Loucy (cell line): Measurements from ENCODE around the gene GTF2A2.
A peak's percentile ranks its signal among the peaks of the same experiment; 100 is the strongest.

Experiments
- H2AFZ ChIP-seq: fragments of 200-600 bp; sonication (generic); 2 replicates; pipeline ENCODE4 v1.6.0; 2016; ENCODE audit warnings: antibody characterized with exemption, mild to moderate bottlenecking, low read length, moderate library complexity
- H3F3A ChIP-seq: fragments of 200-600 bp; 2 replicates; pipeline ENCODE4 v1.6.0; 2016; ENCODE audit warnings: antibody characterized with exemption, low read depth, mild to moderate bottlenecking
- H3K27me3 ChIP-seq: fragments of 200-600 bp; sonication (generic); 2 replicates; pipeline ENCODE4 v1.6.1; 2014; ENCODE audit warnings: low read length, mild to moderate bottlenecking; ENCODE audit not compliant: insufficient read depth, poor library complexity, severe bottlenecking
- H3K36me3 ChIP-seq: fragments of 200-600 bp; sonication (generic); 2 replicates; pipeline ENCODE4 v1.6.1; 2016; ENCODE audit warnings: low read length; ENCODE audit not compliant: insufficient read depth
- H3K4me1 ChIP-seq: fragments of 200-600 bp; sonication (generic); 2 replicates; pipeline ENCODE4 v1.5.1; 2014; ENCODE audit warnings: low read length, mild to moderate bottlenecking; ENCODE audit not compliant: insufficient read depth, poor library complexity, severe bottlenecking
- H3K4me2 ChIP-seq: fragments of 200-600 bp; sonication (generic); 2 replicates; pipeline ENCODE4 v1.6.0; 2014; ENCODE audit warnings: antibody characterized with exemption, low read length, low read depth, mild to moderate bottlenecking; ENCODE audit not compliant: poor library complexity, severe bottlenecking
- H3K4me3 ChIP-seq: fragments of 200-600 bp; sonication (generic); 2 replicates; pipeline ENCODE4 v1.5.1; 2014; ENCODE audit warnings: low read length, mild to moderate bottlenecking, mixed read lengths; ENCODE audit not compliant: poor library complexity, severe bottlenecking
- H3K79me2 ChIP-seq: fragments of 200-600 bp; sonication (generic); 2 replicates; pipeline ENCODE4 v1.6.1; 2014; ENCODE audit warnings: low read length; ENCODE audit not compliant: insufficient read depth
- H3K9ac ChIP-seq: fragments of 200-600 bp; sonication (generic); 2 replicates; pipeline ENCODE4 v1.6.0; 2014; ENCODE audit warnings: mild to moderate bottlenecking, low read depth, low read length, moderate library complexity; ENCODE audit not compliant: poor library complexity, severe bottlenecking
- H3K9me2 ChIP-seq: fragments of 200-600 bp; sonication (generic); replicated peaks from 2 replicates; pipeline ENCODE4 v1.6.1; 2016; ENCODE audit warnings: low read depth, low read length, mixed read lengths
- H3K9me3 ChIP-seq: fragments of 200-600 bp; sonication (generic); 2 replicates; pipeline ENCODE4 v1.6.1; 2014; ENCODE audit warnings: mild to moderate bottlenecking, antibody characterized with exemption, low read length, low read depth; ENCODE audit not compliant: insufficient read depth
- H4K20me1 ChIP-seq: fragments of 200-600 bp; sonication (generic); 2 replicates; pipeline ENCODE4 v1.6.0; 2014; ENCODE audit warnings: antibody characterized with exemption, low read length, mild to moderate bottlenecking; ENCODE audit not compliant: insufficient read depth, poor library complexity, severe bottlenecking
- EZH2phosphoT487 ChIP-seq: fragments of 200-600 bp; IDR thresholded peaks from 2 replicates; pipeline ENCODE4 v1.6.1; 2018; ENCODE audit warnings: antibody characterized with exemption, mild to moderate bottlenecking, moderate library complexity, borderline replicate concordance
- TF ChIP-seq, protein P1 (sequence below): fragments of 200-600 bp; sonication (generic); conservative IDR thresholded peaks from 2 replicates; pipeline ENCODE4 v1.5.1; 2014; ENCODE audit warnings: mild to moderate bottlenecking, antibody characterized with exemption, low read length

Gene GTF2A2

DNA sequence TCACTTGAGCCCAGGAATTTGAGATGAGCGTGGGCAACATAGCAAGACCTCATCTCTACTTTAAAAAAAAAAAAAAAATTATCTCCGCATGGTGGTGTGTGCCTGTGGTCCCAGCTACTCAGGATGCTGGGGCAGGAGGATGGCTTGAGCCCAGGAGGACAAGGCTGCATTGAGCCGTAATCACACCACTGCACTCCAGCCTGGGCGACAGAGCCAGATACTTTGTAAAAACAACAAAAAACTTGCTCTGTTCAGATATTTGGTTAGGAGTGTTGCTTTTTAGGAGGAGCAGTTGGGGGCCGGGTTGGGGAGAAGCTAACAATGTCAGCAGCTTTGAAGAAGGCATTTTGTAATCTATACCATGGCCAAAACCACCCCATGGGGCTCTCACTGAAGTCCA is 41.7 kb downstream of the GTF2A2 start:
- Histone ChIP-seq H3K9me3 (no peaks in the 10 kb centered on the region), H2AFZ (peak overlapping the region; percentile 91), H3K79me2 (no peaks in the 10 kb centered on the region), H3K4me3 (no peak overlapping the region), H3K9ac (no peak overlapping the region), H3K4me2 (no peak overlapping the region), H3F3A (no peaks in the 10 kb centered on the region), H3K4me1 (no peaks in the 10 kb centered on the region), H3K36me3 (no peaks in the 10 kb centered on the region), H3K9me2 (no peaks in the 10 kb centered on the region), H3K27me3 (peaks cover 67% of the 10 kb centered on the region), H4K20me1 (no peaks in the 10 kb centered on the region)
- no peak for TF ChIP-seq EZH2phosphoT487
- TF ChIP-seq, protein P1, sequence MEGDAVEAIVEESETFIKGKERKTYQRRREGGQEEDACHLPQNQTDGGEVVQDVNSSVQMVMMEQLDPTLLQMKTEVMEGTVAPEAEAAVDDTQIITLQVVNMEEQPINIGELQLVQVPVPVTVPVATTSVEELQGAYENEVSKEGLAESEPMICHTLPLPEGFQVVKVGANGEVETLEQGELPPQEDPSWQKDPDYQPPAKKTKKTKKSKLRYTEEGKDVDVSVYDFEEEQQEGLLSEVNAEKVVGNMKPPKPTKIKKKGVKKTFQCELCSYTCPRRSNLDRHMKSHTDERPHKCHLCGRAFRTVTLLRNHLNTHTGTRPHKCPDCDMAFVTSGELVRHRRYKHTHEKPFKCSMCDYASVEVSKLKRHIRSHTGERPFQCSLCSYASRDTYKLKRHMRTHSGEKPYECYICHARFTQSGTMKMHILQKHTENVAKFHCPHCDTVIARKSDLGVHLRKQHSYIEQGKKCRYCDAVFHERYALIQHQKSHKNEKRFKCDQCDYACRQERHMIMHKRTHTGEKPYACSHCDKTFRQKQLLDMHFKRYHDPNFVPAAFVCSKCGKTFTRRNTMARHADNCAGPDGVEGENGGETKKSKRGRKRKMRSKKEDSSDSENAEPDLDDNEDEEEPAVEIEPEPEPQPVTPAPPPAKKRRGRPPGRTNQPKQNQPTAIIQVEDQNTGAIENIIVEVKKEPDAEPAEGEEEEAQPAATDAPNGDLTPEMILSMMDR: no peak

DNA sequence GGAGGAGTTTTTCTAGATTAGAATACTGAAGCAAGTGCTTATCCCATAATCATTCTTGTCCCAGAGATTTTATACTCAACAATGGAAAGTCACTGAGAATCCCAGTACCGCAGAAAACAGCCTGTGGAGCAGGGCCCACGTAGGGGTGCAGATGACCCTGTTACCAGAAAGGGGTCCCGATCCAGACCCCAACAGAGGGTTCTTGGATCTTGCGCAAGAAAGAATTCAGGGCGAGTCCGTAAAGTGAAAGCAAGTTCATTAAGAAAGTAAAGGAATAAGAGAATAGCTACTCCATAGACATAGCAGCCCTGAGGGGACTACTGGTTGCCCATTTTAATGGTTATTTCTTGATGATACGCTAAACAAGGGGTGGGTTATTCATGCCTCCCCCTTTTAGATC is 43.2 kb downstream of the GTF2A2 start:
- H3K9me2 ChIP-seq: no peaks in the 10 kb centered on the region
- H3K27me3 ChIP-seq: peaks cover 56% of the 10 kb centered on the region
- H3F3A ChIP-seq: no peaks in the 10 kb centered on the region
- no peak overlapping the region for H3K4me2 ChIP-seq
- no peaks in the 10 kb centered on the region for H3K9me3 ChIP-seq
- H3K9ac ChIP-seq: no peak overlapping the region
- H3K36me3 ChIP-seq: no peaks in the 10 kb centered on the region
- no peaks in the 10 kb centered on the region for H3K4me1 ChIP-seq
- no peaks in the 10 kb centered on the region for H3K79me2 ChIP-seq
- H2AFZ ChIP-seq: no peak overlapping the region
- no peak overlapping the region for H3K4me3 ChIP-seq
- H4K20me1 ChIP-seq: no peaks in the 10 kb centered on the region
- TF ChIP-seq, protein P1: no peak
- TF ChIP-seq EZH2phosphoT487: no peak

DNA sequence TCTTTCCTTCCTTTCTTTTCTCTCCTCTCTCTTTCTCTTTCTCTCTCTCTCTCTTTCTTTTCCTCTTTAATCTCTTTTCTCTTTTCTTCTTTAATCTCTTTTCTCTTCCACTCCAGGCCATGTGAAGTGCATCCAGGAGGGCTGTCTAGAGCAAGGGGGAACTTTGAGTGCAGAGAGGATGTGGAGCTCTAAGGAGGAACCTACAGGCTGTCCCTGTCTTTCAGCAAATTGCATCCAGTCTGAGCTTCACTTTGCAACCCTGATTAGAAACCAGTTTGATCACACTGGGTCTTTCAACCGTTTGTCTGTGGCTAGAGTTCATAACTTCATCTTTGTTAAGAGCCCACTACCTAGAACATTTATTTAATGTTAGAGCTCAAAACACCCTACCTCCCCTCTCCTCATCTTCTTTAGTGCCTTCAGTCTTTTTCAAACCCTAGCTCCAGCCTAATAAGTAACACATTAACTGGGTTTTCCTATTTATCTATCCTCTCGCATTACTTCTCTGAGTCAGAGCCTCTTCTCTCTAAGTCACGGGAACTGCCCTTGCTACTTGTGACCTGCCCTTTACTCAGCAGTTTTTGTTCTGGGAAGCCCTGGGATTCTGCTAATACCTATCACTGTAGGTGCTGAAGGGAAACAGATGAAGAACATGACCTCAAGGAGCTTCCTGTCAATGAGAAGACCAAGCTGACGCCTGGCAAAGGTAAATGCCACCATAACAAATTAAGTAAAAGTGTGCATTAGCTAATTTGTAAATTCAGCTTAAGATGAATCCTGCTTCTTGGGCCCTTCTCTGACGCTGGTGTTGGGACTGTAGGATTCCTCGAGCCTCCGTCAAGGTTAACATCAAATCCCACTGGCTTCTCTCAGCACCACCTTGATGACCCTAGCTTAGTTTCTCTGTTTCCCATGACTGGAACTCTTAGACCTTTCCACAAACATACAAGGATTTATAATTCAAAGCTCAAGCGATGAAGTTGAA is 45.7 kb downstream of the GTF2A2 start, which contains the start of gene GCNT3:
Gene GCNT3 (plus strand): TSS at position 508 of the 985 bp plus-strand sequence. CDS start 6,456 bp downstream, outside the sequence.
- H2AFZ ChIP-seq: no peak within 1 kb of the TSS
- H4K20me1 ChIP-seq: no peaks in the 10 kb centered on the region
- no peak within 1 kb of the TSS for H3K4me3 ChIP-seq
- H3K4me1 ChIP-seq: no peaks in the 10 kb centered on the region
- no peaks in the 10 kb centered on the region for H3K9me2 ChIP-seq
- H3K27me3 ChIP-seq: peaks cover 48% of the 10 kb centered on the region
- H3K9me3 ChIP-seq: no peaks in the 10 kb centered on the region
- no peak for TF ChIP-seq EZH2phosphoT487
- TF ChIP-seq, protein P1: no peak
- H3F3A ChIP-seq: no peaks in the 10 kb centered on the region
- no peak within 1 kb of the TSS for H3K4me2 ChIP-seq
- no peaks in the 10 kb centered on the region for H3K36me3 ChIP-seq
- H3K9ac ChIP-seq: no peak within 1 kb of the TSS
- H3K79me2 ChIP-seq: no peaks in the 10 kb centered on the region
